K562 (cell line): ENCODE data around the gene DNAJB11. TPM values are rescaled to one million over a fixed set of nuclear protein-coding genes. Genes with fewer than 3 reads are reported as not detected.

Experiments
- AFF4 ChIP-seq: sonication (generic); formaldehyde crosslinking; IDR thresholded peaks from 2 replicates; pipeline ENCODE4 v1.8.0; 2023; ENCODE audit warnings: mild to moderate bottlenecking, missing genetic modification reagents
- CHCHD3 ChIP-seq: fragments of 250-450 bp; sonication (Bioruptor Pico); IDR thresholded peaks from 2 replicates; pipeline ENCODE4 v2.1.2; 2022; ENCODE audit warnings: mild to moderate bottlenecking
- CREB3 ChIP-seq: fragments of 450-650 bp; conservative IDR thresholded peaks from 2 replicates; pipeline ENCODE4 v1.6.1; 2016; ENCODE audit warnings: missing genetic modification characterization, low read depth, mild to moderate bottlenecking, missing compliant biosample characterization, moderate library complexity
- CUX1 ChIP-seq: fragments of 200-800 bp; sonication (Bioruptor generic); IDR thresholded peaks from 2 replicates; pipeline ENCODE4 v1.6.1; 2016; ENCODE audit warnings: missing genetic modification characterization, missing compliant biosample characterization
- MAFK ChIP-seq: IDR thresholded peaks from 2 replicates; pipeline ENCODE4 v1.6.1; 2011; ENCODE audit warnings: low read length, improper control_type of control experiment
- RBM17 ChIP-seq: fragments of 200-400 bp; formaldehyde crosslinking; IDR thresholded peaks from 2 replicates; pipeline ENCODE4 v1.6.1; 2017; ENCODE audit warnings: low read depth, mild to moderate bottlenecking, low read length, borderline replicate concordance
- SMARCA4 ChIP-seq: fragments of 450-650 bp; IDR thresholded peaks from 2 replicates; pipeline ENCODE4 v1.6.1; 2016
- TCFL5 ChIP-seq: fragments of 250-450 bp; sonication (Bioruptor Pico); conservative IDR thresholded peaks from 2 replicates; pipeline ENCODE4 v1.6.1; 2021; ENCODE audit warnings: mild to moderate bottlenecking, moderate library complexity, matching md5 sums
- TSHZ1 ChIP-seq: fragments of 250-450 bp; sonication (Bioruptor Pico); IDR thresholded peaks from 2 replicates; pipeline ENCODE4 v1.4.0; 2020; ENCODE audit warnings: mild to moderate bottlenecking, moderate library complexity
- U2AF2 ChIP-seq: fragments of 200-400 bp; formaldehyde crosslinking; optimal IDR thresholded peaks from 2 replicates; pipeline ENCODE3; 2017; ENCODE audit warnings: low read depth, mild to moderate bottlenecking, low read length
- ZC3H4 ChIP-seq: sonication (generic); formaldehyde crosslinking; IDR thresholded peaks from 2 replicates; pipeline ENCODE4 v1.9.0; 2021; ENCODE audit warnings: missing genetic modification reagents, borderline replicate concordance
- ZNF121 ChIP-seq: sonication (generic); formaldehyde crosslinking; conservative IDR thresholded peaks from 2 replicates; pipeline ENCODE4 v1.8.0; 2022; ENCODE audit warnings: missing genetic modification reagents
- polyA plus RNA-seq, 8 experiments: library from polyadenylated mRNA; depleted of rRNA in 4 of 8; stranded (reverse) in 5 of 8; unstranded in 3 of 8; fragments of >200 nt; fragmentation: Nextera tagmentation in 2 of 8; fragmentation: Illumina TruSeq in 1 of 8; extraction: Ambion mirVana in 2 of 8; extraction: Trizol in 1 of 8; gene quantifications; 2 replicates each; pipeline versions ENCODE4 v1.2.1 to v1.2.3, GENCODE V29; 2011 to 2014; ENCODE audit warnings: inconsistent platforms in 1 of 8, missing spikeins in 1 of 8
- total RNA-seq, 7 experiments: library from RNA; depleted of rRNA in 6 of 7; stranded (reverse); fragments of >200 nt in 6 of 7; fragmentation: Illumina TruSeq in 2 of 7; extraction: Trizol in 2 of 7; gene quantifications; 2 replicates each; pipeline versions ENCODE4 v1.2.1 to v1.2.3, GENCODE V29; 2011 to 2021; ENCODE audit warnings: low replicate concordance in 1 of 7

DNAJB11 gene
- total and polyA plus RNA-seq, 9 of the 15 experiments (the other 6 are each of a cell fraction or from before 2014, with no cell fraction given) = 14.8 to 74.7 (median 63.8) TPM

- TF ChIP-seq CUX1 (CRISPR knock-in tag) (no peak), U2AF2 (no peak), CHCHD3 (peak; percentile 89), SMARCA4 (peak; percentile 12; the same call in 1 of the 2 replicates), TCFL5 (CRISPR knock-in tag) (0 out of 2 replicates have a peak, but pooled peaks have one; percentile 46), TSHZ1 (no peak), MAFK (no peak), ZNF121 (CRISPR knock-in tag) (no peak), CREB3 (tag) (no peak), ZC3H4 (CRISPR knock-in tag) (peak; percentile 89; the same call in 1 of the 2 replicates), AFF4 (CRISPR knock-in tag) (peak; percentile 80), RBM17 (no peak)
Measured at GRCh38 chr3:186567072-186567921, 3.2 kb upstream of the DNAJB11 start, which contains the start of gene TBCCD1 (continued).
